GM23338 (cell line): ENCODE results near the gene P2RY8.

Experiments used
- CTCF ChIP-seq, 2 experiments: fragments of 200-600 bp in 1 of 2; sonication (generic) in 1 of 2; conservative IDR thresholded peaks; 2 replicates each; pipeline versions ENCODE4 v1.5.1 to v1.6.1; 2016 to 2017; ENCODE audit warnings: antibody characterized with exemption in 2 of 2, low read depth in 2 of 2, mild to moderate bottlenecking in 2 of 2, moderate library complexity in 1 of 2
- EZH2 ChIP-seq: fragments of 200-600 bp; sonication (generic); IDR thresholded peaks from one replicate; pipeline ENCODE4 v1.8.0; 2017; ENCODE audit warnings: antibody characterized with exemption, mild to moderate bottlenecking, low read depth; ENCODE audit not compliant: unreplicated experiment
- EZH2phosphoT487 ChIP-seq: fragments of 200-600 bp; sonication (generic); IDR thresholded peaks from one replicate; pipeline ENCODE4 v1.8.1; 2018; ENCODE audit warnings: antibody characterized with exemption; ENCODE audit not compliant: unreplicated experiment
- POLR2AphosphoS5 ChIP-seq: IDR thresholded peaks from 2 replicates; pipeline ENCODE4 v1.6.1; 2016; ENCODE audit warnings: antibody characterized with exemption, low read depth

- no peak for TF ChIP-seq CTCF (conservative IDR thresholded peaks at IDR 0.05; ENCODE audit: low read depth in 2 of 2)
- no peak for TF ChIP-seq EZH2
- TF ChIP-seq POLR2AphosphoS5, result no peak
- no peak for TF ChIP-seq EZH2phosphoT487
Observed at GRCh38 chrX:1493412-1493811, 43.6 kb downstream of the P2RY8 start.
